GM10266 (cell line): ENCODE results near the gene SLC12A2.

Experiments
- DNase-seq: peaks from one replicate; pipeline ENCODE4 v3.0.0; 2012; ENCODE audit errors: extremely low spot score
- CTCF ChIP-seq: IDR thresholded peaks from 2 replicates; pipeline ENCODE4 v1.5.1; 2012; ENCODE audit warnings: mild to moderate bottlenecking, low read depth; ENCODE audit not compliant: control insufficient read depth, insufficient read depth; ENCODE audit errors: missing control alignments

The SLC12A2 gene

GRCh38 chr5:128220841-128221240 lies 137.3 kb downstream of the SLC12A2 start:
- DNase-seq, result no peak
- TF ChIP-seq CTCF, result no peak

- TF ChIP-seq CTCF, result no peak
- no peak for DNase-seq
Measured at GRCh38 chr5:128224336-128224735, 140.8 kb downstream of the SLC12A2 start.

- no peak for TF ChIP-seq CTCF
- no peak for DNase-seq
Measured at GRCh38 chr5:128225245-128226030, 141.9 kb downstream of the SLC12A2 start.

GRCh38 chr5:128228008-128228407 lies 144.4 kb downstream of the SLC12A2 start:
- TF ChIP-seq CTCF, result no peak
- no peak for DNase-seq

GRCh38 chr5:128228521-128228920 lies 145.0 kb downstream of the SLC12A2 start:
- no peak for DNase-seq
- TF ChIP-seq CTCF, result no peak

- TF ChIP-seq CTCF, result no peak
- DNase-seq, result no peak
Measured at GRCh38 chr5:128234928-128235641, 151.5 kb downstream of the SLC12A2 start.

- DNase-seq, result no peak
- no peak for TF ChIP-seq CTCF
Measured at GRCh38 chr5:128236334-128236733, 152.8 kb downstream of the SLC12A2 start.
